IMR-90 (cell line): Measurements from ENCODE around the gene GGT5. TPM values are rescaled to one million over a fixed set of nuclear protein-coding genes. Genes with fewer than 3 reads are reported as not detected.

Experiments used
- ATAC-seq: fragments of 200-7000 bp; cut with Tn5 transposase; 2 replicates; pipeline ENCODE4 v1.9.1; 2020; ENCODE audit warnings: low read depth, mild to moderate bottlenecking, moderate library complexity
- BruUV-seq: library from RNA; stranded (reverse); fragments of 400-500 nt; replicated peaks from 2 replicates; lab custom pipeline; 2021; lab: Mats Ljungman, UMichigan
- CTCF ChIA-PET: fragments of 300-600 bp; formaldehyde crosslinking; extraction: SDS; loops from one replicate; lab custom pipeline; 2021; ENCODE audit warnings: antibody characterized with exemption; lab: Yijun Ruan, JAX
- POLR2A ChIA-PET: fragments of 300-600 bp; sonication (Branson Sonifier 250); formaldehyde crosslinking; loops from one replicate; lab custom pipeline; 2022; ENCODE audit warnings: antibody characterized with exemption; ENCODE audit not compliant: unreplicated experiment; lab: Charles Lee
- DNase-seq: peaks from one replicate; pipeline ENCODE4 v3.0.0; 2013
- H2AFZ ChIP-seq: replicated peaks from 2 replicates; pipeline ENCODE3; 2013; ENCODE audit warnings: low read length, mild to moderate bottlenecking; ENCODE audit not compliant: poor library complexity
- H2AK5ac ChIP-seq: 2 replicates; pipeline ENCODE4 v1.6.1; 2013; ENCODE audit warnings: low read depth, low read length, inconsistent platforms
- H2AK9ac ChIP-seq: replicated peaks from 2 replicates; pipeline ENCODE3; 2013; ENCODE audit warnings: mild to moderate bottlenecking, low read depth, low read length, moderate library complexity; ENCODE audit not compliant: poor library complexity
- H2BK120ac ChIP-seq: 2 replicates; pipeline ENCODE4 v1.6.1; 2013; ENCODE audit warnings: low read depth, low read length, inconsistent platforms
- H2BK15ac ChIP-seq: 3 replicates; pipeline ENCODE4 v1.6.1; 2013; ENCODE audit warnings: low read depth, low read length, inconsistent platforms
- H2BK20ac ChIP-seq: 2 replicates; pipeline ENCODE4 v1.6.1; 2013; ENCODE audit warnings: low read depth, mild to moderate bottlenecking, inconsistent platforms, low read length, moderate library complexity
- H2BK5ac ChIP-seq: 2 replicates; pipeline ENCODE4 v1.6.1; 2013; ENCODE audit warnings: mild to moderate bottlenecking, low read depth, low read length, inconsistent platforms; ENCODE audit not compliant: poor library complexity, severe bottlenecking
- H3K14ac ChIP-seq: replicated peaks from 2 replicates; pipeline ENCODE4 v1.6.1; 2013; ENCODE audit warnings: low read depth, low read length, inconsistent platforms
- H3K18ac ChIP-seq: 2 replicates; pipeline ENCODE4 v1.6.1; 2013; ENCODE audit warnings: low read depth, low read length, control low read depth
- H3K23ac ChIP-seq: 2 replicates; pipeline ENCODE4 v1.6.1; 2013; ENCODE audit warnings: low read depth, low read length, inconsistent platforms
- H3K27ac ChIP-seq: 2 replicates; pipeline ENCODE4 v1.5.1; 2013; ENCODE audit warnings: mild to moderate bottlenecking, control low read depth, low read length; ENCODE audit not compliant: insufficient read depth
- H3K27me3 ChIP-seq: 2 replicates; pipeline ENCODE4 v1.6.1; 2013; ENCODE audit warnings: low read length; ENCODE audit not compliant: control insufficient read depth, insufficient read depth
- H3K36me3 ChIP-seq: 2 replicates; pipeline ENCODE4 v1.6.1; 2013; ENCODE audit warnings: low read length, mixed read lengths; ENCODE audit not compliant: control insufficient read depth, insufficient read depth
- H3K4ac ChIP-seq: 2 replicates; pipeline ENCODE4 v1.6.1; 2013; ENCODE audit warnings: low read depth, low read length, inconsistent platforms
- H3K4me1 ChIP-seq: 2 replicates; pipeline ENCODE4 v1.6.1; 2013; ENCODE audit warnings: low read length, mixed read lengths; ENCODE audit not compliant: control insufficient read depth, insufficient read depth
- H3K4me2 ChIP-seq: 2 replicates; pipeline ENCODE4 v1.6.1; 2013; ENCODE audit warnings: low read depth, mild to moderate bottlenecking, control low read depth, low read length, moderate library complexity
- H3K4me3 ChIP-seq: 2 replicates; pipeline ENCODE4 v1.5.1; 2013; ENCODE audit warnings: low read depth, mild to moderate bottlenecking, control low read depth, low read length, moderate library complexity; ENCODE audit not compliant: insufficient read depth
- H3K56ac ChIP-seq: 2 replicates; pipeline ENCODE4 v1.6.1; 2013; ENCODE audit warnings: low read length, inconsistent platforms; ENCODE audit not compliant: insufficient read depth; ENCODE audit errors: extremely low read depth
- H3K79me1 ChIP-seq, 2 experiments: 2 replicates each; pipeline ENCODE4 v1.6.1; 2013; ENCODE audit warnings: low read length in 2 of 2, inconsistent platforms in 1 of 2, low read depth in 1 of 2
- H3K9ac ChIP-seq: 2 replicates; pipeline ENCODE4 v1.6.1; 2013; ENCODE audit warnings: low read depth, low read length, control low read depth
- H3K9me1 ChIP-seq: 2 replicates; pipeline ENCODE4 v1.6.1; 2013; ENCODE audit warnings: low read length, inconsistent platforms; ENCODE audit not compliant: insufficient read depth
- H3K9me3 ChIP-seq: 2 replicates; pipeline ENCODE4 v1.6.1; 2013; ENCODE audit warnings: low read length; ENCODE audit not compliant: control insufficient read depth, insufficient read depth
- H4K20me1 ChIP-seq: 2 replicates; pipeline ENCODE4 v1.6.1; 2013; ENCODE audit warnings: low read length, inconsistent platforms; ENCODE audit not compliant: insufficient read depth
- H4K5ac ChIP-seq: 2 replicates; pipeline ENCODE4 v1.6.1; 2013; ENCODE audit warnings: mild to moderate bottlenecking, low read depth, low read length, control low read depth
- H4K8ac ChIP-seq, 2 experiments: 2 replicates each; pipeline ENCODE4 v1.6.1; 2013; ENCODE audit warnings: low read depth in 2 of 2, low read length in 2 of 2, control low read depth in 1 of 2, inconsistent platforms in 1 of 2
- H4K91ac ChIP-seq: 2 replicates; pipeline ENCODE4 v1.6.1; 2013; ENCODE audit warnings: low read depth, low read length, inconsistent platforms; ENCODE audit not compliant: insufficient read depth
- BHLHE40 ChIP-seq: fragments of 150-350 bp; IDR thresholded peaks from 2 replicates; pipeline ENCODE4 v1.6.1; 2016; ENCODE audit warnings: mild to moderate bottlenecking, low read depth, low read length
- CEBPB ChIP-seq: IDR thresholded peaks from 2 replicates; pipeline ENCODE4 v1.6.1; 2012; ENCODE audit warnings: low read depth, low read length, improper control_type of control experiment
- CHD1 ChIP-seq: IDR thresholded peaks from 2 replicates; pipeline ENCODE4 v1.6.1; 2012; ENCODE audit warnings: low read depth, low read length, improper control_type of control experiment
- CTCF ChIP-seq: conservative IDR thresholded peaks from 2 replicates; pipeline ENCODE4 v1.5.1; 2012; ENCODE audit warnings: mild to moderate bottlenecking, low read depth, low read length, improper control_type of control experiment
- ELK1 ChIP-seq: fragments of 150-350 bp; IDR thresholded peaks from 2 replicates; pipeline ENCODE4 v1.6.1; 2016; ENCODE audit warnings: low read depth, mild to moderate bottlenecking, low read length, moderate library complexity, borderline replicate concordance
- FOS ChIP-seq: fragments of 150-350 bp; IDR thresholded peaks from 2 replicates; pipeline ENCODE4 v1.6.1; 2016; ENCODE audit warnings: low read depth, low read length
- MAFK ChIP-seq: IDR thresholded peaks from 2 replicates; pipeline ENCODE4 v1.6.1; 2012; ENCODE audit warnings: low read depth, low read length, improper control_type of control experiment
- MAZ ChIP-seq: IDR thresholded peaks from 2 replicates; pipeline ENCODE4 v1.6.1; 2012; ENCODE audit warnings: low read depth, mild to moderate bottlenecking, low read length, improper control_type of control experiment, moderate library complexity, borderline replicate concordance
- MXI1 ChIP-seq: IDR thresholded peaks from 2 replicates; pipeline ENCODE4 v1.6.1; 2012; ENCODE audit warnings: low read depth, mild to moderate bottlenecking, low read length, moderate library complexity, borderline replicate concordance
- NFE2L2 ChIP-seq: fragments of 150-350 bp; IDR thresholded peaks from 2 replicates; pipeline ENCODE4 v1.6.1; 2016; ENCODE audit warnings: low read depth, mild to moderate bottlenecking, low read length
- POLR2A ChIP-seq: IDR thresholded peaks from 2 replicates; pipeline ENCODE4 v1.6.1; 2012; ENCODE audit warnings: mild to moderate bottlenecking, low read depth, low read length
- RAD21 ChIP-seq: IDR thresholded peaks from 2 replicates; pipeline ENCODE4 v1.6.1; 2012; ENCODE audit warnings: low read length, improper control_type of control experiment
- RCOR1 ChIP-seq: IDR thresholded peaks from 2 replicates; pipeline ENCODE4 v1.6.1; 2012; ENCODE audit warnings: mild to moderate bottlenecking, low read length, improper control_type of control experiment; ENCODE audit not compliant: insufficient replicate concordance
- RFX5 ChIP-seq: IDR thresholded peaks from 2 replicates; pipeline ENCODE4 v1.8.0; 2012; ENCODE audit warnings: low read depth, mild to moderate bottlenecking, low read length, moderate library complexity
- SMC3 ChIP-seq: fragments of 150-350 bp; IDR thresholded peaks from 2 replicates; pipeline ENCODE4 v1.6.1; 2016; ENCODE audit warnings: low read depth, mild to moderate bottlenecking, antibody characterized with exemption, low read length, moderate library complexity
- USF2 ChIP-seq: fragments of 150-350 bp; IDR thresholded peaks from 2 replicates; pipeline ENCODE4 v1.6.1; 2017; ENCODE audit warnings: mild to moderate bottlenecking, antibody characterized with exemption, low read length, low read depth
- WGBS, 2 experiments: methylation state at CpG; one replicate each; pipeline versions ENCODE4 v1.1.5 to v1.1.7; 2013; ENCODE audit warnings: missing lambda C conversion rate in 2 of 2; ENCODE audit not compliant: insufficient read length in 1 of 2; ENCODE audit errors: extremely low coverage in 2 of 2; 5-methylcytosine and 5-hydroxymethylcytosine counted together
- dilution Hi-C: fragments of 300-500 bp; cut with HindIII; formaldehyde crosslinking; loops from one replicate; pipeline ENCODE4 v1.14.3; 2018; ENCODE audit warnings: low sequenced_read_pairs; ENCODE audit not compliant: unreplicated experiment
- in situ Hi-C: fragments of 300-500 bp; cut with MboI; formaldehyde crosslinking; loops from 3 replicates; pipeline ENCODE4 v1.14.3; 2019; ENCODE audit warnings: low sequenced_read_pairs, inconsistent platforms, mixed read lengths
- intact Hi-C: fragments of 100-400 bp; cut with micrococcal nuclease; formaldehyde crosslinking; loops from 2 replicates; pipeline ENCODE4 v1.10.0; 2022
- polyA plus RNA-seq, 3 experiments: library from polyadenylated mRNA; depleted of rRNA; stranded (reverse); fragments of >200 nt; gene quantifications; 2 replicates each; pipeline ENCODE4 v1.2.3, GENCODE V29; 2012; ENCODE audit warnings: low replicate concordance in 1 of 3
- total RNA-seq: library from RNA; depleted of rRNA; stranded (reverse); fragments of >200 nt; gene quantifications from 2 replicates; pipeline ENCODE4 v1.2.3, GENCODE V29; 2012

The GGT5 gene
- total and polyA plus RNA-seq, 2 of the 4 experiments (the other 2 are of a cell fraction) = 0.18 to 5.8 TPM

- in situ Hi-C loops (no loop called here), dilution Hi-C loops (no loop called here), intact Hi-C loops (no loop called here)
- H3K4me2 ChIP-seq = no peak overlapping the region
- 100% methylated on average over 3 of the region's 12 CpGs; no CpG with 5 or more reads in 1 of the 2 experiments for WGBS, 2 experiments
- H3K14ac ChIP-seq = no peak overlapping the region
- H4K8ac ChIP-seq = no peak overlapping the region
- H3K27me3 ChIP-seq = no peaks in the 10 kb centered on the region
- no peak overlapping the region for H2AK9ac ChIP-seq
- H2AFZ ChIP-seq = no peak overlapping the region
- H3K27ac ChIP-seq = no peak overlapping the region
- no peak overlapping the region for H4K5ac ChIP-seq
- no peak overlapping the region for H2BK5ac ChIP-seq
- H3K9me3 ChIP-seq = peaks cover 4% of the 10 kb centered on the region; the same call in 1 of the 2 replicates
- H3K4me1 ChIP-seq = no peaks in the 10 kb centered on the region
- H3K79me1 ChIP-seq = no peaks in the 10 kb centered on the region
- no peak overlapping the region; the same call in 1 of the 2 replicates for H3K4ac ChIP-seq
- H3K36me3 ChIP-seq = no peaks in the 10 kb centered on the region
- H4K20me1 ChIP-seq = no peaks in the 10 kb centered on the region
- no peak overlapping the region for H3K4me3 ChIP-seq
- H2BK15ac ChIP-seq = no peak overlapping the region; the same call in 2 of the 3 replicates
- H2BK120ac ChIP-seq = 0 out of 2 replicates have a peak overlapping the region, but pooled peaks have one; percentile 19
- no peak overlapping the region for H3K9ac ChIP-seq
- H3K18ac ChIP-seq = no peak overlapping the region
- H4K91ac ChIP-seq = no peak overlapping the region
- DNase-seq = no peak
- POLR2A ChIA-PET = no interaction called here
- no peak for TF ChIP-seq CHD1
- no peak for TF ChIP-seq RAD21
- TF ChIP-seq RCOR1 = no peak
- TF ChIP-seq SMC3 = no peak
- TF ChIP-seq MXI1 = no peak
- no peak for TF ChIP-seq NFE2L2
- TF ChIP-seq USF2 = no peak
- no peak for TF ChIP-seq MAZ
- TF ChIP-seq BHLHE40 = no peak
- no peak for TF ChIP-seq MAFK
- no peak for TF ChIP-seq ELK1
- TF ChIP-seq CEBPB = no peak
- TF ChIP-seq CTCF = no peak
- TF ChIP-seq RFX5 = no peak
- TF ChIP-seq FOS = no peak
- no peak for TF ChIP-seq POLR2A
- H2BK20ac ChIP-seq = no peak overlapping the region; the same call in 1 of the 2 replicates
- peak overlapping the region; percentile 50 for H2AK5ac ChIP-seq
- H3K56ac ChIP-seq = no peak overlapping the region
- no peak for ATAC-seq
- no TSS peak for BruUV-seq
- no peak overlapping the region for H3K23ac ChIP-seq
- CTCF ChIA-PET = no interaction called here
- H3K9me1 ChIP-seq = no peaks in the 10 kb centered on the region
These were observed 28.2 kb downstream of the GGT5 start for GRCh38 chr22:24216541-24217209.
